NCI-H1092 (cell line): ENCODE data around the gene HJURP.

Source experiments
- DNase-seq: peaks from one replicate; lab custom pipeline; 2025; lab: John Stamatoyannopoulos, UW

HJURP gene

DNA sequence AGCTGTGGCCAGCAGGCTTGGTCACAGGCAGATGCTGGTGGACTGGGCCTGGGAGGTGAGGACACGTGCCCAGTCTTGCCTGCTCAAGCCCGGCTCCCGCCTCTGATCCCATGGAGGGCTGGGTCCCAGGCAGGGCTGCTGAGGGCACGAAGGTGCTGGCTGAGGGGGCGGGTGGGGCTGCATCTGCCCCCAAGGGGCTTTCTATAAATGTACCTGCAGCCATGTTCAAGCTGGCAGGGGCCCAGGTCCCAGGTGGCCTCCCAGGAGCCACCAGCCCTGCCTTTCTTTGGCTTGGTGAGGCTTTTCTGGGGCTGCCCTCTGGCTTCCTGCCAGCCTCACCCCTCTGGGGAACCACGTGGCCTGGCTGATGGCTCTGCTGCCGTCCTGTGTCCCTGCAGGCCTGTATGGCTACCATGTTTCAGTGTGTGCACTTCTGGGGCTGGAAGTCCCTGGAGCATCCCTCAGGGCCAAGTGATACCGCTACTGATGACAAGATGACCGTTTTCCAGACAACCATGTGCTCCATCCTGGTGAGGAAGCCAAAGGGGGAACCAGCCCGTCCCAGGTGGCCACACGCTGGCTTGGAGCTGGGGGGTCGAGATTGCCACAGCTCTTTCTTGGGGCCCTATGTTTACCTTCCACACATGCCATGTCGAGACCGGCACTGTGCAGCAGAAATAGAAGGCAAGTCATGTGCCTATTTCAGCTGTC is 23.2 kb downstream of the HJURP start:
- no peak for DNase-seq

DNA sequence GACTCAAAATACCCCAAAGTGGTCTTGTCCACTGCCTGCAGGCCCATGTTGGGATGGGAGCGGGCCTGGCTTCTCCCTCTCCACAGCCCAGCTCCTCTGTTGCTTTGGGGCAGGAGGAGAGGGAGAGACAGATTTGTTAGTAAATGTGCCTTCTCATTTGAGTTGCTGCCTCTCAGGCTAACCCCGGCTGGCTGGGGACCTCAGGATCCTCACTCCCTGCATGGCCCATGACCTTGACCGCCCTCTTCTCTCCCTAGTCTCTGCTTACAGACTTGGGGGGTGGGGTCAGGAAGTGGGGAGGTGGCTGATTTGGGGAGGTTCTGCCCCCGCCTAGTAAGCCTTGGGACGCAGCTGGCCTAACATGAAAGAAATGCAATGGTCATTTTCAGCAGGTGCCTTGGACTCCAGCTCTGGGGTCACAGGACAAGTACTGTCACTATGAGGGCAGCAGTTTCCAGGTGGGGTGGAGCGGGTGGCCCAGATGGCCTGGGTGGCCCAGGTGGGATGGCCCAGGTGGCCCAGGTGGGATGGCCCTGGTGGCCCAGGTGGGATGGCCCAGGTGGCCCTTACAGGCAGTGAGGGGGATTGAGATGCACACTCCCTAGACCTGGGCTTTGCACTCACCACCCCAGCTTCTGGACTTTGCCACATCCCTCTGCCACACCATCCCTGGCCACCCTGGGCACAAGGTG is 24.1 kb downstream of the HJURP start:
- no peak for DNase-seq

DNA sequence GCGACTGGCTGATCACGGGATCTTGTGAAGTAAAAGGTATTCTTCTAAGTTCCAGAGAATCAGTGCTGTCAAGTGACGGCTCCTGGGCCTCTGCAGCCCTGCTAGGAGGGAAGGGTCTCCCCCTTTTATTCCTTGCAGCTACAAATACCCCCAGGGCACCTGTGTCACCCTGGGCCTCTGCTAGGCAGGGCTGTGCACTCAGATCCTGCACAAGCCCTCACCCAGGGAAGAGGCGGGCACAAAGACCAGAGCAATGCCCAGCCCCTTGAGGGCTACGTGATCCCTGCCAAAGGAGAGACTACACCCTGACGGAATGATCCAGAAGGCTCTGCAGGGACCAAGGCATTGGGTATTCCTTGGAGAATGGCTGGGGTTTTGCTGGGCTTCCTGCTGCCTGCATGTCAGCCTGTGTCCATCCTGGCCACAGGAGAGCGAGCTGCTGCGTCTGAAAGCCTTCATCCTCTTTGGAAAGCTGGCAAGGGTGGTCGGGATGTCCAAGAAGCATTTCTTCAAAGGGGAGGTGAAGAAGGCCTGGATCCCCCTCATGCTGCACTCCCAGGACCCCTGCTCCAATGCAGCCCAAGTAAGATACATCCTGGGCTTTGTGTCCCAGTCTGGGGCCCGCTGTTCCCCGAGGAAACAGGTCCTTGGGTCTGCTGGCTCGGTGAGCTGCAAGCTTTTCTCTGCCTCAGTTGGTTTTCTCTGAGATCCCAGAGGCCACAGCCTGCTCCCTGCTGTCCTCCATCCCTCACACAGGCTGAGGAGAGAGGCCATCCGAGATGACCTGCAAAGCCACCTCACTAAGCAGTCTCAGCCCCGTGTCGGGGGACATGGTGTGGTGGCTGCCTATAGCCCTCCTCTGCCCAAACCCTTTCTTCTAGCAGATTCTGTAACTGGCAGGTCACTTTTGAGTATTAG is 24.9 kb downstream of the HJURP start:
- no peak for DNase-seq

DNA sequence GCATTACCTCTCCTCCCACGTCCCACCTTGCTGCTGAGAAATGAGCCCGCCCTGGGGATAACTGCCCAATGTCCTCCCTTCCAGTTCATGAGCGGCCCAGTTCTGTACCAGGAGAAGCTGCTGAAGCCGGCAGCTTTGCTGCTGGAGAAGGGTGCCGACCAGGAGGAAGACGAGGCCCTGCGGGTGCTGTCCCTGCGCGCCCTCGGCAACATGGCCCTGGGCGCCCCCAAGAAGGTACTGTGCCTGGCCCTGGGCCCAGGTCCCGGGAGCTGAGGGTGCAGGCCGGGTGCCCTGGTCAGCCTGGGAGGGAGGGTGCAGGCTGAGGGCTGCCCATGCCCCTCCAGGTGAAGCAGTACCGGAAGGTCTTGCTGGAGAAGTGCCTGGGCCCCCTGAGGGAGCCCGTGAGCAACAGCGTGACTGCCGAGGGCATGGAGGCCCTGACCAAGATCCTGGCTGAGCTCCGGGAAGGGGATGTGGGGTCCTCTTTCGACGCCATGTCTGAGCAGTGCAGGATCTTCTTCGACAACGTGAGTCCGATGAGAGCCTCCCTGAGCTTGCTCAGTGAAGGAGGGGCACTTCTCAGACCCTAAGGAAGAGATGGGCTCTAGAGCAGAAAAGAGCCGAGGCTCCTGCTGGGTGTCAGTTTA is 25.7 kb downstream of the HJURP start:
- DNase-seq: no peak

DNA sequence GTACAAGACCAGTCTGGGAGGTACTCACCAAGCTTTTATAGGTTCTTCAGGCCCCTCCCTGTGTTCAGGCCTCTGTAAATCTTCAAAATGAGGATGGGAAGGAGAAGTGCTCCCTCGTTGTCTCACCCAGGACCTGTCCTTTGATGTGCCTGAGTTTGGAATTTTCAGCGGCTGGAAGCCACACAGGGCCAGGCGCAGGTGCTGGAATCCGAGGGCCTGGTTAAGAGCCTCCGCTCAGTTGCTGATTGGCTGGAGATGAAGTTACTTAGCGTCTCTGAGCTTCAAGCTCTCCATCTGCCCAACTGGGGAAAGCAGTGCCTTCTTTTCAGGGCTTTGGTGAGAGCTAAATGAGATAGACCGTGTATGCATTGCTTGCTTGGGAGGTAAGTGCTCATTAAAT is 30.0 kb downstream of the HJURP start:
- no peak for DNase-seq

DNA sequence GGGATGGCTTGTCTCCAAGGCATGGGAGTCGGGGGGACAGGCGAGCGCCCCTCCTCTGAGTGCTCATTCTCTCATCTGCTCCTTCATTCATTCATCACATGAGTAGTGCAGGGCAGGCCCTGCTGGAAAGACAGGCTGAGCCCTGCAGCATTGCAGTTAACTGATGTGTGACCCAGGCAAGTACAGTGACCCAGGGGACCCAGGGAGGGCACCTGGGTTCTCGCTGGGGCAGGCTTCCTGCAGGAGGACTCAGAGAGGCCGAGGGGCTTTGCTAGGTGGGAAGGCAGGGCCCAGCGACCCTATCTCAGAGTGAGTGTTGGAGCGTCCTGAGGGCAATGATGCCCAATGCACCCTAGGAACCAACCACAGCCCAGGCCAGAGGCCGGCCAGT is 30.6 kb downstream of the HJURP start:
- DNase-seq: no peak

DNA sequence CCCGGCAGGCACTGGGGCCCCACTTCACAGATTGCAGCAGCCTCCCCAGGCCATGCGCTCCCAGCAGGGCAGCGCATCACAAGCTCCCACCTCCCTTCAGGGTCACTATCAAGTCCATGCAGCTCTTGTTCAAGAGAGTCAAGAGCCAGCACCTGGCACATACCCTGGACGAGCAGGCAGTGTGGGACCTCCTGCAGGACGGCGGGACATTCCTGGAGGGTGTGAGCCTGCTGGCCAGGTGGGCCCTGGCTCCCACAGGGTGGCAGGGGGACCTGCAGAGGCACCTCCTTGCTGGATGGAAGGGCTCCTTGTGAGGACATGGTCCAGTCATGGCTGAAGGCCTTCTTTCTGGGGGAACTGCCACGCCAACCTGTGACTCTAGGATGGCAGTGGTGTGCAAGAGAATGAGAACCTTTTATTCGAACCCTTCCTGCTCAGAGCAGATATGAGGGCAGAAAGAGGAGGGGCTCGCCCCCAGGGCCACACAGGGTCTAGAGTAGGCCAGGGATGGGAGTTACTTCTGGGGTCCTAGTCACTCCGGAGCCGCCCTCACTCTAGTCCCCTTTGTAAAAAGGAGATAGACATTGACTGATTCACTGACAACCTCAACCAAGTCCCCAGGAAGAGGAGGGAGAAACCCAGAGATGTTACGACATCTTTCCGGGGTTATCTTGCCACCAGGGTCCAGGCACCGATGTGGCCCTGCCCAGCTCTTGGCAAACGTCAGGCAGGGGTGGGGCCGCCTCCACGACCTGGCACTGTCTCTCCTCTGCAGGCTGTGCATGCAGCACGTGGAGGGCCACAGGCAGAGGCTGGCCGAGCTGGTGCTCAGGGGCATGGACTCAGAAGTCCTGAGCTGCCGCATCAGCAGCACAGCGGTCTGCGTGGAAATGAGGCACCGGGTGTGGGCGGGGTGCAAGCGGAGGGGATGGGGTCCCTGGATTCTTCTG is 31.3 kb downstream of the HJURP start:
- DNase-seq: no peak

DNA sequence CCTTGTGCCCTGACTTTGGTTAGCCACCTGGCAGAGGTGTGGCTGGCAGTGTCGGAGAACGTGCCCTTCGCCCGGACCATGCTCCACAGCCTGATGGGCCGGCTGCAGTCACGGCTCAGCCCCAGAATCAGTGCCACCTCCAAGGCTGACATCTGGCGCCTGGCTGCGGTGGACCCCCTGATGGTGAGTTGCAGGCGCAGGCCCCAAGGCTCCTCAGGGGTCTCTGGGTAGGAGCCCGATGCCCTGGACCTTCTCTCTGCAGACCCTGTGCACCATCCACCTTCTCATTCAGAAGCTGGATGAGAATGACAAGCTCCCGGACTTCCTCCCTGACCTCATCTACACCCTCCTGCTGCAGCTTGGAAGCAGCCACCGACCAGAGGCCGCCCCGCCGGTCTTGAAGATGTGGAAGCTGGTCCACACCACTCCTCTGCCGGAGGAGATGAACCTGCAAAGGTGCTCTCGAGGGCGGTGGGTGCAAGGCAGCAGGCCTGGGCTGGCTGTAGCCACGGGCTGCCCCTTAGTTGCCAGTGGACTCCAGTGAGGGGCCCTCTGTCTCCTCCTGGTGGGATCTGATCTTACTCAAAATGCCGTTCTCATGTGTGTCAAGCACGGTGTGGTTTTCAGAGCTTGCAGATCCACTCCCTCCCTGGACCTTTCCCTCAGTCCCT is 32.1 kb downstream of the HJURP start:
- no peak for DNase-seq

DNA sequence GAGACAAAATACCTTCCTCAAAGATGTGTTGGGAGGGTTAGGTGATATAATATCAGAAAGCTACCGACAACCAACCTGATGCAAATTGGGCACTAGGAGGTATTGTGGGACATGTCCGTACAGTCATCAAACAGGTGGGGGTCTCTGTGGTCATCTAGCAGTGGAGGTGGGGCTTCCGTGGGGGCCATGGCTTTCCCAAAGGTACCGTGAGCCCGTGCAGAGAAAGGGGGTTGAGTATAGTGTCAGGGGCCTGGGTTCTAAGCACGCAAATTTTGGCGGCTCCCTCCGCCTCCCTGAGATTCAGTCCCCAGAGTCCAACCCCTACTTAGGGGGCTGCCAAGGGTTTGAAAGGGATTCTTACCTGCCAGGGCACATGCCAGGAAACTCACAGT is 32.6 kb downstream of the HJURP start:
- no peak for DNase-seq

DNA sequence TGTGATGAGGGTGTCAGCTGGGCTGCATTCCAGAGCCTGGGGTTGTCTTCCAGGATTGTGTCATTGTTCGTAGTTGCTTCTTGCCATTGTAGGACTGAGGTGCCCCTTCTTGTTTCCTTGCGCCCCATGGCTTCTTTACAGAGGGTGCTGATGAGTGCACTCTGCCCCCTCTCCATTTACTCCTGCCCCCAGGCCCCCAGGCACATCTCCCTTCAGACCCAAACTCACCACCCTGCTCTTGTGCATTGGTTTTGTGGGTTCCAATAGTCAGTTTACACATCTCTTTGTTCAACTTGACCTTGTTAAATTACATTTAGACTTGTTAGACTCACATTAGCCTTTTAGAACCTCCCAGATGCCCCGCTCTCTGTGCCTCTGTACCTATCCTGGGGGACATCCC is 33.1 kb downstream of the HJURP start:
- DNase-seq: no peak

DNA sequence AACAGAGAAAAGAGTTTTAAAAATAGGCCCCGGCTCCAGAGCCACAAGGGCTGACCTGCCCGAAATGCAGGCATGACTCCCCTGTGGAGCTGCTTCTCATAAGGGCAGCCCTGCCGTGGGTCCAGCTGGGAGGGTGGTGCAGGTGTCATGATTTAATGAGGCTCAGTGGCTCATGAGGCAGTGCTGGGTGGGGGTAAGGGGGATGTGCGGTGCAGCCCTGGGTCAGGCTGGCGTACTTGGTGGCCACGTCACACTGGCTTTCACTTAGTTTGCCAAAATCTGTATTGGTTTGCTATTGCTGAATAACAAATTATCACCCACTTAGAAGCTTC is 33.6 kb downstream of the HJURP start:
- DNase-seq: no peak

DNA sequence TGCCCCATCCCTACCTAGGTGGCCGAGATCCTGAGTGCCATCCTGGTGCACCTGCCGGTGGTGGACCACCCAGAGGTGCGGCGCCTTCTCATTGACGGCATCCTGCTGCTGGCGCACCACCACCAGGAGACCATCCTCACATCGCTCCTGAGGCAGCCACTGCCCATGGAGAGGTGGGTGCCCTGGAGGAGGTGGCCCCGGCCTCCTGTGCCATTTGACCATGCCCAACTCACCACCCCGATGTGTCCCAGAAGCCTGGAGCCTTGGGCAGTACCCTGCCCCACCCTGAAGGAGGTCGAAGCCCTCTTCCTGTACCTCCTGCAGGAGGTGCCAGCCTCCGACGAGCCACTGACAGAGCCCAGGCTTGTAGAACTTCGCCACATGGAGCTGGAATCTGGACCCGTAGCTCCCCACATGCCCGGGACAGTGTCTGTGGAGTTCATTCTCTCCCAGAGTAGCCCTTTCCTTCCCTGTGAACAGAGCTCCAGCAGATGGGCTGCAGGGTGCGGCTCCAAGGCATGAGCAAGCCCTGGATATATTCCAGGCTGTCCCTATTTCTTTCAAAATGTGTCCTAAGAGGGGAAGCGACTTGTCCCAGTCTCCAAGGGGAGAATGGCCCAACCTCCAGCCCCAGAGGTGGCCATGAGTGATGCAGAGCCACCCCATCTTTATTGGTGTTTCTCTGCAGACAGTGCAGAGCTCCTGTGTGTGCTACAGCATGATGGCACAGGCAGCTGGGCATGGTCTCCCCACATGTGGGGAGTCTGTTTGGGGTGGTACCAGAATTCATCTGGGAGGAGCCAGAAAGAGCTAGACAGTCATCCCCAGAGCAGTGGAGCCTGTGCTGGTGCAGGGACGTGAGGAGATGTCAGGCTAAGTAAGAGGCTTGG is 34.2 kb downstream of the HJURP start:
- no peak for DNase-seq

DNA sequence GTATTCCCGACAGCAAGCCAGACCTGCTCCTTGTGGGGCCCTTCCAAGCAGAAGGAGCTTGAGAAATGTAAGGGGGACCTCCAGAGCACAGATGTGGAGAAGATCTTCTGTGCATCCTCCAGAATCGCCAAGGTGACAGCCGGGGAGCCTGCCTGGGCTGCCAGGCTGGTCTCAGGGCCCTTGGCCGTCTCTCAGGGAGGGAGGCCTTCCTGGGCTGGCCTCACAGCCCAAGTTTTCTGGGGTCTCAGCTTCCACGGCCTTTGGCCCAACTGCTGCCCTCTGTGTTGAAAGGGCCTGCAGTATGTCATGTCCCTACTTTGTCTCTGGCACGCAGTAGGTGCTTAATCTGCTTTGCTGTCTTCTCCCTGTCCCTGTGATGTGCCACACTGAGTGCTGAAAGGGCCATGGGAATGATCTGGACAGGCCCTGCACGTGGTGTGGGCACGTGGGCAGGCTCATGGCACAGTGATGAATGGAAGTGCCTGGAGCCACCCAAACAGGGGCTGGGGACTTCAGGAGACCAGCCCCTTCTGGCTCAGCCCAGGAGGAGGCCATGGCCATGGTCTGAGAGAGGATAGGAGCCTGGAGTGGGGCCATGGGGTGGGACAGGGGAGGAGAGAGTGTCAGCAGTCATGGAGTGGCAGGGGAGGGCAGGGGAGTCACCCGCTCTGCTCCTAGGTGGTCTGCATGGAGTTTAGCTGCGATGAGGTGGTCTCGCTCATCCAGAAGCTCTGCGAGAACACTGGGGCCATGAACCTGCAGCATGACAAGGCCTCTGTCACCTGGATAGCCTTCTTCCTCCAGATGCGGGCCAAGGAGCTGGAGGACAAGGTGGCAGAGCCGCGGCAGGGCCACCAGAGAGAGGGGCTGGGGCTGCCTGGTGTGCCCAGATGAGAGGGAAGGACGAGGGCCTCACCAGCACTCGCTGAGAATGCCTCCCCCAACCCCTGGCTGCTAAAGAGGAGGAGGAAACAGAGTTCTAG is 35.4 kb downstream of the HJURP start:
- DNase-seq: no peak

DNA sequence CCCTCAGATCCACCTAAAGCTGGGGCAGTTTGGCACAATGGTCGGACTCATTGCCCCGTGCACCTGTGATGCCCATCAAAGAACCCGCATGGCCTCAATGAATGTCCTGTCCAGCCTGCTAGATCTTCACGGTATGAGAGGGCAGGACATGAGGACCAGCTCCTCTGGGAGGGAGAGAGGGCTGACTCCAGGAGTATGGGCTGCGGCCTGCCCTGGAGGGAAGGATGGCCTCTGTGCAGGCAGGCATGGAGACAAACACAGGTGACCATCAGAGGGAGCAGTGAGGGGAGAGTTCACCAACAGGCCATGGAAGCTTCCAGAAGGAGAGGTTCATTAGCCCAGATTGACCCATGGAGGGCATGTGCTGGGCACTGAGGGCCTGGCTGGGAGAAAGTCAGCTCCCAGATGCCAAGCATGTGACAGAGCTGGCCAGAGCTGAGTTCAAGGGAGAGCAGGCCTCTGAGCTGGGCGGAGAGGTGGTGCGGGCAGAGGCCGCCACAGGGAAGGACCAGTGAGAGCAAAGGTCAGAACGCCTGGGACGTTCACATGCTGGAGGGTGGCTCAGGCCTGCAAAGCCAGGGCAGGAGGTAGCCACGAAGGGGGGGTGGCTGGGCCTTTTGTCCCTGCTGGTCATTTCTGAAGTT is 36.2 kb downstream of the HJURP start:
- DNase-seq: no peak

DNA sequence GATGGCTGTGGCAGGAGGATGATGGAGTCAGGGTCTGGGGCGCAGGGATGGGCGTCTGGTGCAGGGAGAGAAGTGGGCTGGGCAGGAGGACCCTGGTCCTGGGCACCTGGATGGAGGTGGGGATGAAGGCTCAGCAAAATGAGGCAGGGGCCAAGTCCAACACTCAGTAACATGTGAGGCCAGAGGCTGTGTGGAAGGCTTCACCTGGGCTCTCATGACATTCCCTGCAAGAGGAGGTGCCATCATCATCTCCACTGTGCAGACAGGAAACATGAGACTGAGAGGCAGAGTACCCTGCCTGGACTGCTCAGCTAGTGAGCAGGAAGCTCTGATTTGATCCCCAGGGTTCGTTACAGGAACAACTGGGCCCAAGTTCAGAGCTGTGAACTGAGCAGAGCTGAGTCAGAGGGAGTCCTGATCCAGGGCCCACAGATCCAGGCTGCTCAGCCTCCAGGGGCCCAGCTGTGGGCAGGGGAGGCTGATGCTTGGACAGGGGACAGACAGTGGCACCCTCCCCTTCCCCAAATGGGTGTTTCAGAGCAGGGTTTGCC is 36.9 kb downstream of the HJURP start:
- DNase-seq: no peak

DNA sequence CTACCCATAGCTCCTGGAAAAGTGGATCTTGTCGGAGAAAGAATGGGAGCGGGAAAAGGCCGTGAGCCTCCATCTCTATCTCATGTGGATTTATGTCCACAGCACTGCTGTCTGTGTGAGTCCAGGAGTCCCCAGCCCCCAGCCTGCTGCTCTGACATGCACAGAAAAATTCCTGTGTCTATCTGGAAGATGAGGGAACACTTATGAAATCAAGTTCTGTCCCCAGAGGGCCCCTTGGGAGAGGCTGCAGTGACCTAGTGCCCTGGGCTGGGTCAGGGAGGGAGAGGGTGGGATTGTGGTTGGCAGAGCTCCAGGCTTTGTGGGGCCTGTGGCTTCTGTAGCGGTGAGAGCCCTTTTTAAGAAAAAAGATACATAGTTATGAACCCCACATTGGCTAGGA is 37.6 kb downstream of the HJURP start:
- DNase-seq: no peak

DNA sequence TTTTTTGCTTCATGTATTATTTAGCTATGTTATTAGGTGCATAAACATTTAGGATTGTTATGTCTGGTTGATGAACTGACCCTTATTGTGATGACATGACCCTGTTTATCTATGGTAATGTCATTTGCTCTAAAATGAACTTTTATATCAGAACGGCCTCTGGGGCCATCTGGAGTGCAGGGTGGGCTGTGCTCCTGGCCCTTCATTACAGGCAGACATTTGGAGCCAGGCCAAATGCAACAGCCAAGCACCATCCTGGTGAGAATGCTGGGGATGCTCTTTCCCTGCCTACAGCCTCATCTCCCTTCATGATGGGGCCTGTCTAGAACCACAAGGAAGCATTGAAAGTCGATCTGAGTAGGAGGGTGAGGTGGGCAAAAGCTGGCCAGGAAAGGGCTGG is 38.0 kb downstream of the HJURP start:
- no peak for DNase-seq

DNA sequence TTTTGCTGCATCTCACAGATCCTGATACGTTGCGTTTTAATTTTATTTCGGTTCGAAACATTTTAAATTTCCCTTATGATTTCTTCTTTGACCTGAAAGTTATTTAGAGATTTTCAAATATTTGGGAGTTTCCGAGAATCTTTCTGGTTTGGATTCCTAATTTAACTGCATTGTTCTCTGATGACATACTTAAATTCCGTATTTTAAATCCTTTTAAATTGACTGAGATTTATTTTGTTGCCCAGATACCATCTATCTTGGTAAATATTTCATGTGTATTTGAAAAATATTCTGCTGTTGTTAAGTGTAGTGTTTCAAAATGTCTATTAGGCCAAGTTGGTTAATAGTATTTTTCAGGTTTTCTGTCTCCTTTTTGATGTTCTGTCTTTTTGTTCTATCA is 38.5 kb downstream of the HJURP start:
- DNase-seq: no peak
